Brain microvascular endothelial cell (primary cell): ENCODE measurements around the gene PPFIBP2.

Experiments used
- DNase-seq: peaks from one replicate; pipeline ENCODE4 v3.0.0-alpha.2; 2020
- H3K27ac ChIP-seq: fragments of 250-450 bp; sonication (Bioruptor Pico); 2 replicates; pipeline ENCODE4 v1.5.1; 2020; ENCODE audit warnings: mild to moderate bottlenecking, moderate library complexity
- H3K27me3 ChIP-seq: fragments of 250-450 bp; sonication (Bioruptor Pico); replicated peaks from 2 replicates; pipeline ENCODE4 v1.5.1; 2020; ENCODE audit warnings: mild to moderate bottlenecking
- H3K36me3 ChIP-seq: fragments of 250-450 bp; sonication (Bioruptor Pico); replicated peaks from 2 replicates; pipeline ENCODE4 v1.5.1; 2020; ENCODE audit warnings: mild to moderate bottlenecking
- H3K4me3 ChIP-seq: 2 replicates; pipeline ENCODE4 v1.5.1; 2011; ENCODE audit warnings: low read depth, mild to moderate bottlenecking, control low read depth, low read length, moderate library complexity
- CTCF ChIP-seq: IDR thresholded peaks from 2 replicates; pipeline ENCODE4 v1.5.1; 2011; ENCODE audit warnings: low read depth, mild to moderate bottlenecking, moderate library complexity, low read length, control low read depth, inconsistent platforms; ENCODE audit errors: missing control alignments
- in situ Hi-C: cut with HindIII; loops from 2 replicates; pipeline ENCODE4 v1.10.0; 2017; ENCODE audit warnings: low sequenced_read_pairs, low pct_ligation_motif_present

PPFIBP2 gene

GRCh38 chr11:7536100-7536499 is 22.3 kb downstream of the PPFIBP2 start:
- no peak for DNase-seq
- no peaks in the 10 kb centered on the region for H3K36me3 ChIP-seq
- in situ Hi-C loops, result no loop called here

GRCh38 chr11:7537265-7537664 is 23.5 kb downstream of the PPFIBP2 start:
- Histone ChIP-seq H3K27me3 (no peaks in the 10 kb centered on the region), H3K4me3 (no peak overlapping the region), H3K27ac (no peak overlapping the region), H3K36me3 (no peaks in the 10 kb centered on the region)
- DNase-seq, result no peak
- in situ Hi-C loops, result no loop called here
- no peak for TF ChIP-seq CTCF

More at GRCh38 chr11:7536100-7536499, 22.3 kb downstream of the PPFIBP2 start:
- Histone ChIP-seq H3K27me3 (no peaks in the 10 kb centered on the region), H3K4me3 (no peak overlapping the region), H3K27ac (no peak overlapping the region)
- TF ChIP-seq CTCF, result peak; percentile 46

GRCh38 chr11:7538031-7538430 is 24.2 kb downstream of the PPFIBP2 start:
- in situ Hi-C loops, result no loop called here
- TF ChIP-seq CTCF, result no peak
- no peak for DNase-seq

GRCh38 chr11:7538466-7539454 is 25.0 kb downstream of the PPFIBP2 start:
- no peak for TF ChIP-seq CTCF
- Histone ChIP-seq H3K4me3 (no peak overlapping the region), H3K27me3 (no peaks in the 10 kb centered on the region), H3K27ac (no peak overlapping the region), H3K36me3 (no peaks in the 10 kb centered on the region)
- in situ Hi-C loops, result no loop called here
- DNase-seq, result no peak

More at GRCh38 chr11:7538031-7538430, 24.2 kb downstream of the PPFIBP2 start:
- Histone ChIP-seq H3K27ac (no peak overlapping the region), H3K4me3 (no peak overlapping the region), H3K27me3 (no peaks in the 10 kb centered on the region), H3K36me3 (no peaks in the 10 kb centered on the region)

- no peak overlapping the region for H3K27ac ChIP-seq
- no peaks in the 10 kb centered on the region for H3K36me3 ChIP-seq
- no peak for DNase-seq
- H3K27me3 ChIP-seq, result no peaks in the 10 kb centered on the region
- TF ChIP-seq CTCF, result no peak
- no peak overlapping the region for H3K4me3 ChIP-seq
- in situ Hi-C loops, result no loop called here
Observed at GRCh38 chr11:7540830-7541555, 27.2 kb downstream of the PPFIBP2 start.
